Measurements from ENCODE around the gene RALGPS1. TPM values are rescaled to one million over a fixed set of nuclear protein-coding genes. Genes with fewer than 3 reads are reported as not detected.
A peak's percentile ranks its signal among the peaks of the same experiment; 100 is the strongest.

RALGPS1 gene
- total RNA-seq, 1 experiment from 2014 or later, result 3.3 TPM

DNA sequence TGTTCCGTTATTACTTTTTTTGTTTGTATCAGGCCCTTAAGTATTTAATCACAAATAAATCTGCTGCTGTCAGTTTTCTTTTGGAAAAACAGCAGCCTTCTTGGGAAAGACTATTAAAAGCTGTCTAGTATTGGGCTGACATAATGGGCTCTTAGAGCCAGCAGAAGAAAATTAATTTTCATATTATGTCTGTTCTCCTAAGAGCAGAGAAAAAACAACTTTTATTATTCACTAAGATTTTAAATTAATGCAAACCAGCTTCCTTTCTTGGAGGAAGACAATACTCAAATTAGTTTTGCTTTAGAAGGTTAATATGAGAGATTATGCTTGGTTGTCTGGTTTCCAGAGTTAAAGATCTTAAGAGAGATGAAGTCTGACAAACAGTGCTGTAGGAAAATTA, 319.4 kb downstream of the RALGPS1 start:
- DNase-seq (ENCODE audit: extremely low read depth, low read depth), result no peak

DNA sequence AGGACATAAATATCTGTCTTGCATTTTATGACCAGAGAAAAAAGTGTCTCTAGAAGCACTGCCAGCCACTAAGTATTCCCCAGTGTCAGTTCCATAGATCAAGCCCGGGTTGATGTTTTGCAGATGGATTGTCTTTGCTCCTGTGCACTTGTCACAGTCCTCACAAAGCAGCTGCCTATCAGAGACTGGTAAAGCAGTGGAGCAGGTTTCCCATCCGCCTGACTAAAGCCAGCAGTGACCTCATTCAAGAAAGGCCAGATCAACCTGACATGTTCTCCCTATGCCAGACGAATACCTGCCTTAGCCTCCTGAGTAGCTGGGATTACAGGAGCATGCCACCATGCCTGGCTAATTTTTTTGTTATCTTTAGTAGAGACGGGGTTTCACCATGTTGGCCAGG, 323.2 kb downstream of the RALGPS1 start:
- no peak for DNase-seq (ENCODE audit: extremely low read depth, low read depth)

DNA sequence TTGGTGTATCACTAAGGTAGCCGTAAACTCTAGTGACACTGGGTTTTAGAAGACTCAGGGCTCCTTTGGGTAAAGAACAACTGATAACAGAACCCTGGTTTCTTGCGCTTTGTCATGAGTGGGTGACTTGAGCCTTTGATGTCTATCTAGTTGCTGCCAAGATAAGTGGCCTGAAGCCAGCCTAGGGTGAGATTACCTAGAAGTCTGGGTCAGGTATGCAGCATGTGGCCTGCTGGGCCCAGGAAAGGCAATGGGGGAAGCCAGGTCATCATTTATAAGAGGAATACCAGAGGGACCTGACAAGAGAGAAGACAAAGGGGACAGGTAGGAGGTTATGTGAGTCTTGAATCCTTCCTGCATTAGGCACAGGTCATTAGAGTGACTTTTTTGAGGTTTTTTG, 326.8 kb downstream of the RALGPS1 start:
- no peak for DNase-seq (ENCODE audit: extremely low read depth, low read depth)

DNA sequence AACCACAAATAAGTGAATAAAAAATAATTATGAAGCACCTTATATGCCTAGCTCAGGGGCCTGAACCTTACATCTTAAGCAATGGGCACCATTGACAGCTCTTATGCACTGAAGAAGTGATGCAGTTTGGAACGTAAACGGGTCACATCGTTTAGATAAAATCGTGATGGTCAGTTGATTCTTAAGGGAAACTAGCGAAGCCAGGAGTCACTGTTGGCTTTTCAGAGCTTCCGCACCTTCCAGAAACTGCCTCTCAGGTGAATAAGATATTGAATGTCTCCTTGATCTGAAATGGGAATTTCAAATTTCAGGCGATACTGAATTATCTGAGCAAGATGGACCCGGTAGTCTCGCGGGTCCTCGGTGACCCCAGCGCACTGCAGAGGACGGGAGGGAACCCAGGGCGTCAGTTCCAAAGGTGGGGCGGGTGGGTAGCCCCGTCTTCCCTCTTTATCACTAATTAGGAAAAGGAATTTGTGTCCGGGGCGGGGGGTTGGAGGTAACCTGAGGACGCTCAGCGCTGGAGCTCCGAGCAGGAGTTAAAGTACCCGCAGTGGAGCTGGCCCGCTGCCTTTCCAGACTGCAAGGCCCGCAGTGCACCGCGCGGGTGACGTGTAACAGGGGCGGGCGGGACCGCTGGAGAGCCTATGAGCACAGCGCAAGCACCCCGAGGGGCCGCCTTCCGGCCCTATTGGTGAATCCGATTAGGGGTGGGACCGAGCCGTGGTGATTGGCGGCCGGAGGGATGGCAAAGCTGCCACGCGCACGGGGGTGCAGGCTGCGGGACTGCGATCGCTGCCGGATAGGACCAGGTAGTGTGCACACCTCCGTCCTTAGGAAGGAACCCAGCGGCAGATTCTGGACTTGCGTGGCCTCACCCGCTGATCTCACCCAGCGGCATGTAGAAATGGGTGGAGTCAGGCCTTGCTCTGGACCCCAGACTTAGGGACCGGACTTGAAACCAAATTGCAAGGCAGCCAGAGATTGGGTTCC, 330.3 kb downstream of the RALGPS1 start:
- DNase-seq (ENCODE audit: extremely low read depth, low read depth), result peak; percentile 95

DNA sequence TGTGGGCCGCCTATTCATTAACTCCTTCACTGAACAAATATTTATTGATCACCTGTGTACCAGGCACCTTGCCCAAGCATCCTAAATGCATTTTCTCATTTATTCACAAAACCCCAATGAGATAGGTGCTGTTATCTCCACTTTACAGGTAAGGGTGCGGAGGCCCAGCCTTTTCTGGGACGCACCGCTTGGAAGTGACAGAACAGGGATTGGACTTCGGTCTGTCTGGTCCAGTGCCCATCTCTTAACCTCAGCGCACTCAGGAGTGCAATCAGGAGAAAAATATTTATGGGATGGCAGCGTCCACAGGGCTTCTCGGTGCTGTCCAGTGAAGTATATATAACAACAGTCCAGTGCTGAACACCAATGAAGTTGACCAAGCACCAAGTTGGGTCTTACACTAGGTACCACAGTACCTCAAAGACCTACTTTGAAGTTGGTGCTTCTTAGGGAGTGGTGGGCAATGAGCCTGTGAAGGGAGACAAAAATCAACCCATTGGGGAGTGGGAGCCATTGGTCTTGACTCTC, 331.1 kb downstream of the RALGPS1 start:
- DNase-seq (ENCODE audit: extremely low read depth, low read depth), result no peak

DNA sequence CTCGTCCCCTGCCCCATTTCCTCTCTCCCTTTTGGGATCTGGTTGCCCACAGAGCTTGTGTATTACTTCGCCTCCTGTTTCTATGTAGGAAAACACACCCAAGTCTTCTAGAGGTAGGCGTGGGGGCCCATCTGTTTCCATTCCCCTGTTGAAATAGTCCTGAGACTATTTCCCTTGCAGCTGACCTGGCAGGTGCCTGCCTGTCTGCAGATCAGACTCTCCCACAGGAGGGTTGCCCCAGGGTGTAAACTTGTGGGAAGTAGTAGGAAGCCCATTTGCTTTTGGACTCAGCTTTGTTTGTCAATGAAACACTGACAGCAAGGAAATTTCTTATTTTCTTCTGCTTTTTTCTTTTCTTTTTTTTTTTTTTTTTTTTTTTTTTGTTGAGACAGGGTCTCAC, 333.7 kb downstream of the RALGPS1 start:
- DNase-seq (ENCODE audit: extremely low read depth, low read depth), result no peak

DNA sequence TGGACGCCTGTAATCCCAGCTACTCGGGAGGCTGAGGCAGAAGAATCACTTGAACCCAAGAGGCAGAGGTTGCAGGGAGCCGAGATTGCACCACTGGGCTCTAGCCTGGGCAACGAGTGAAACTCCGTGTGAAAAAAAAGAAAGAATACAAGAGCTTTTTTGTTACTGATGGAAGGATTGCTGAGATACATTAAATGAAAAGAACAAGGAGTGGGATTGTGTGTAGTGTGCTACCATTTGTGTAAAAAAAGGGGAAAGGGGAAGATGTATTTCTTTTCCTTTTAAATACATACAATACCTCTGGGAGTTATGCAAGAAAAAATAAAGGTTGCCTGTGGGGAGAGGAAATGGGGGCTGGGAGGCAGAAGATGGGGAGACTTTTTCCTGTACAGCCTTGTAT, 335.3 kb downstream of the RALGPS1 start:
- no peak for DNase-seq (ENCODE audit: extremely low read depth, low read depth)

DNA sequence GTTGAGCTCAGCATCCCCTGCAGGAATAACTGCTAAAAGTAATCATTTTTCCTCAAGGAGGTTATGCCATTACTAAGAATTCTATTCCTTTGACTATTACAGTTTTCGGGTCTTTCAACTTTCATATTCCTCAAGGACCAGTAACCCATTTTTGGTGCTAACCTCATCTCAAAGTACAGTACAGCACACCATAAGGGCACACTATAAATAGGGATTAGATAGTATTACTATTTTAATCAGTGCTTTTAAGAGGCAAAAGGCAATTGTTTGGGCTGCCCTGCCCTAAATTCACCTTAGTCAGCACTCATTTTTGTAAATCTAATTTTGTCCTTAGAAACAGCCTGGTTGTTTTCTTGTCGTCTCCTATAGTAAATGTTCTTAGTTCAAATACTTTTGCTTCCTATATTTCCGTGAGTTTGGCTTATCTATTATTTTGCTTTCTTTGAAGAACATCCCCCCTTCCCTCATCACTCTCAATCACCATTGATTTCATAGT, 336.4 kb downstream of the RALGPS1 start:
- DNase-seq (ENCODE audit: extremely low read depth, low read depth), result no peak

DNA sequence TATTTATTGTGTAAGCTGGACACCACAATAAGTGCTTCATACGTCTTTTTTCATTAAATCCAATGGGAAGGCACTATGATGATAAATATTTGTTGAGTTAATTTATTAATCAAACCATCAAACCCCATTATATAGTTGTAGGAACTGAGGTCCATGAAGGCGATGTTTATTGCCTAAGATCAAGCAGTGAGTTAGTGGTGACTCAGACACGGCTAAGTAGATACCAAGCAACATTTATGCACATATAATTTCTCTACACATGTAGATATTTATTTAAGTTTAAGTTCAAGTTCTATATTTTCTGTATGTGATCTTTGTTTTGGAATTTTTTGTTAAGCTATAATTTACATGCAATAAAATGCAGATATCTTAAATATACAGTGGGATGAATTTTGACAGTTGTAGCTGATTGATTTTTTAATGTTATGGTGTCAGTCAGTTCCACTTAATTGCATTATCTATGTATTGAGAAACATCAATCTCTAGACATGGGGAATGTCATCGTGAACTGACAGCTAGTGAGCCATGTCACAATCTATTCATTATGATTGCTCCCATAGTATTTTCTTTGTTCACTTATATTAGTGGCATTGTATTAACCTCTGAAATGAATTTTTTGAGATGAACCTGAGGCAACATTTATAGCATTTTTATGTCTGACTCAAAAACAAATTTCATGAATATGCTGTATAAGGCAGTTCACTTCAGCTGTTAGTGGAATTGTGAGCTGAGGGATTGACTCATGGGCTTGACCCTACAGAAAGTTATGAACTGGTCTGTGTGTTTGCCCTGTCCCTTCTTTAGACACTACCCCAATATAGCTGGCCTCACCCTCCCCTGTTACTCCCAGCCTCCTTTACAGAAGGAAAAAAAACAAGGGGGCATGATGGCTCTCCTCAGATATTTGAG, 338.1 kb downstream of the RALGPS1 start:
- DNase-seq (ENCODE audit: extremely low read depth, low read depth), result no peak

DNA sequence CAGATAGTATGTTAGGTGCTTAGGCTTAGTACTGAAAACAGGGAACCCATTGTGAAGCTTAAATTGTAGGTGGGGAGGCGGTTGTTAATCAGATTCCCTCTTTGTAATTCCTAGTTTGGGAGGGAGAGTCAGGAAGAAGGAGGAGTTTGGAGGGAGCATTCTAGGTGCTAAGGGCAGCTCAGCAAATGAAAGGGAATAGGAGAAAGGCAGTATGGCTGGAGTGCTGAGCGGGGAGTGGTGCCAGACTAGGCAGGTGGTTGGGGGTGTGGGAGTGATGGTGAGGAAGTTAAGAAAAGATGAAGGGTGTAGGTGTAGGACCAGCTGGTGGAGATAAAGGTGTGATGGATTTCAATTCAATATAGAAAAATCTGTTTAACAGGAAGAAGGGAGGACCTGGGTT, 338.9 kb downstream of the RALGPS1 start:
- no peak for DNase-seq (ENCODE audit: extremely low read depth, low read depth)

DNA sequence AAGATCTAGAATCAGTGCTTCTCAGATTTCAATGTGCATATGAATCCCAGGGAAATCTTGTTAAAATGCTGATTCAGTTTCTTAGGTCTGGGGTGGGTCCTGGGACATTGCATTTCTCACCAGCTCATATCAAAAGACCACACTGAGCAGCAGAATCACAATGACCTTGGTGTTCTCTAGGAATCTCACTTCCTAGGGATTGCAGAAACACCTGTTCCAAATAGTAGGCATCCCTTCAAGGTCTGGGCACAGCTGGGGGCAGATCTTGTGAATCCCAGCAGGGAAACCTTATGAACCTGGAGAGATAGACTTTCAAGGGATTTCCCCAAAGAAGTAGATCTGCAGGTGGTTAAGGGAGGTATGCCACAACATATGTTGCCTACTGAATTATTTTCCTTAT, 341.1 kb downstream of the RALGPS1 start:
- no peak for DNase-seq (ENCODE audit: extremely low read depth, low read depth)

DNA sequence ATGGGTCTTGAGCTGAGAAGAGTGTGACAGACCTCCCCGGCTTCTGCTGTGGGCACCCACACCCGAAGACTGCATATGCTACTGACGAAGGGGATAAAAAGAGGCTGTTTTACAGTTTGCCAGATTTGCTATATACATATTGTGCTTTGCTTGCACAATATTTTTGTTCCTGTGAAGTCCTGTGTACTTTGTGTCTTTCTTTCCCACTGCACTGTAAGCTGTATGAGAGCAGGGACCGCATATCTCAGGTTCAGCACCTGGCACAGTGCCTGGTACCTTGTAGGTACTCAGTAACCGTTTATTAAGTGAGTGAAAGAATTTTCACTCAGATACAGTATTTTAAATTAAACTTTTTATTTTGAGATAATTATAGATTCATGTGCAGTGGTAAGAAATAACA, 341.7 kb downstream of the RALGPS1 start:
- no peak for DNase-seq (ENCODE audit: extremely low read depth, low read depth)

DNA sequence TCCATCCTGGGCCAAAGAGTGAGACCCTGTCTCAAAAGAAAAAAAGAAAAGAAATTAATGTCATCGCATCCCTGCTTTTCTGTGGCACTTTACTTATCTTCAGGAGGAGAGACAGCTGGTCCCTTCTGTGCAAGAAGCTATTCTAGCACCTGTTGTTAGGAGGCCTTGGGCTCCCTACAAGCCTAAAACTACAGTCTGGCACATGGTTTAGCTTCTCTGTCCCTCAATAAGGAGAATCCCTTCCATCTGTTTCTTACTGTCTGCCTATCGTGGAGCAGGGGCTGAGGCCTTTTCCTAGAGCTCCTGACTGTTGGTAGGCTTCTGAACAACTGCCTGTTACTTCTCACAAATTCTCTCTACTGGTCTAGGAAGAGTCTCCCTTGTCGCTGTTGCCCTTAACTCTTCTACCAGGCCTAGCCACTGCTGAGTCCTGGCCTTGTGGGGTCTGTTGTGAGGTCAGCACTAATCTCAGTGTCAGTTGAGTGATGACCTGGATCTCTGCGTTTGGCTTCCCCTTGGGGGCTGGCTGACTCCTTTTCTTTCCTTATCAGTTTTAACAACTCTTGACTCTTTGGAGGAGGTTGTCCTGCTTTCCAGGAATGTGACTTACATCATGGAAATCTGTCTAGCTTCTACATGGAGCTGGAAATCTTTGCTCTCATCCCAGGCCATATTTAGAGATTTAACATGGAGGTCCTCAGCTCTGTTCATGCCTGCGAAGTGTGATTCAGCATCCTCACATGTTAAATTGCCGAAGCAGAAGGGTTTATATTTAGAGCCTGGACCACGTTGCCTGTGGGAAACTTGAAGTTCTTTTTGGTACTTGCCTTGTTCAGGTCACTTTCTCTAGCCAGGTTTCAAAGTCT, 344.3 kb downstream of the RALGPS1 start:
- DNase-seq (ENCODE audit: extremely low read depth, low read depth), result no peak

DNA sequence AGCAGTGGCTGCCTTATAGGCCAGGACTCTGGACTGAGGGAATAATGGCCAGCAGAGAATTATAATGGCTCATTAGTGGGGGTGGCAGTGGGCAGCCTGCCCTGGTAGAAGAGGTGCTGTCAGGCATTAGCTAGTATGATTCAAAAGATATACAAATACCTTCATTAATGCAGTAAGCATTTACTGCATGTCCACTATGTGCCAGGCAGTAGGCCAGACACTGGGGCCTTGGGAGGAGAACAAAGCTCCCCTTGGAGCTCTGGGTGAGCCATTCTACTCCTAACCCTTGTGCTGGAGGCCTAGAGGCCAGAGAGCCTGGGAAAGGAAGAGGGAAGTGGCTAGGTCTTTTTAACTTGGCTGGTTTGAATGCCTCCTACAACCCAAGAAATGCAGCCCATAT, 348.0 kb downstream of the RALGPS1 start:
- no peak for DNase-seq (ENCODE audit: extremely low read depth, low read depth)

DNA sequence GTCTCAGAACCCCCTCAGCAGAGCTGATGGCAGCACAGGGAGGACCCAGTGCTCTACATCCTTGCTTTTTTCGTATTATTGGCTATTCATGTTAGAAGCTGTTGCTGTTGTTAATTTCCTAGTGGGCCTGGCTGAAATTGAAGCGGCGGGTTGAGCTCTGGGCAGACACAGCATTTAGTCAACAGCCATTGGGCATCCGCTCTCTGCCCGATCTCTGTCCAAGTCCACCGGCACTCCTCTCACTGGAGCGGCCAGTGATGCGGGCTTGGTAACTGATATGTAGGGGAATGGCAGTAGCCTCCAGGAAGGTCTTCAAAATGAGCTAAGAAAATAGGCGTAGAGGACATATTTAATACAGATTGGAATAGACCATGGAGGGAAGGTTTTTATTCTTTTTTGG, 348.7 kb downstream of the RALGPS1 start:
- no peak for DNase-seq (ENCODE audit: extremely low read depth, low read depth)

DNA sequence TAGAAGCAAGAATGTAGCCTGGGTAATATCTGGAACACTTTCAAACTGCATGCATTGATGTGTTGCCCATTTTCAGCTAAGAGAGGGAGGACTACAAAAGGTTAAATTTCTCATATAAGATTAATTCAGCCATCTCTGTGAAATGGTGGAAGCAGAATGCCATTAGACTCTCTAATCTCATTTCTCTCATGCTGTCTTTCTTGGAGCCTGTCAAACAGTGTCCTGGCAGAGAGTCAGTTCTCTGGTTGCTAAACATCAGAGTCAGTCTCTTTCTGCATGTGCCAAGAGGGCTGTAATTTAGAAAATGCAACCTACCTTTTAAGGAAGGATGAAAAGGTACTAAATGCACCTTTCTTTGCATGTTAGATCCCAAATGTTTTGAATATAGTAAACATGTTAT, 349.1 kb downstream of the RALGPS1 start:
- DNase-seq (ENCODE audit: extremely low read depth, low read depth), result no peak

DNA sequence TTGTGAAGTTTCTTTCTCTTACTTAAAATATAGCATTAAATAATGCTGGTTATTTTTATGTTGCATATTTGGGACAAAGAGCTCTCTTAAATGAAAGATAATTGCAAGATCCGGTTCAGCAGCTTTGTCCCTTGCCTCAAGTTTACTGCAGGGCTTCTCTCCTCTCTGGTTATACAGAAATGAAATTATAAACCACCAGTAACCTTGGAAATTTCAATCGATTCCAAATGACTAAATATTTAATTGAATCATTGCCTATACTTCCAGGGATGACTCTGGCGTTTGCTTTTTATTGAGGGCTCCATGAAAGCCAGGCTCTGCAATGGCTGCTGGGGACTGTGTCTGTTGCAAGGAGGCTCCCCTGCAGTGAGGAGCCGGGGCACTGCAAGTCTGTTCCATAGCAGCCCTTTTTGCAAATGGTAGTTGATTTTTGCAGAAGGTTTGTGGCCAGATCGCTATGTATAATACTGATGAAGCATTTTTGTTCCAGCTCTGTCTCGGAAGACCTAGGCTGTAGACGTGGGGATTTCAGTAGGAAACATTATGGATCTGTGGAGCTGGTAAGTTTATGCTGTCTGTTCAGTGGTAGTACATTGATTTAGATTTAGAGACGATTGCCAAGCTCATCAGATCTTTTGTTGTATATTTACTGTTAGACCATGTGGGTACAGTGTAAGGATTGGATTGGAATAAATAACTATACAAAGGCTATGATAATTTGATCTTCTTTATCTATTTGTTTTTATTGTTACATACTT, 350.1 kb downstream of the RALGPS1 start, which contains the start of gene GARNL3:
GARNL3 (plus strand) TSS at position 313 of the 758 bp plus-strand sequence; CDS start at position 417, 104 bp downstream.
- no peak for DNase-seq (ENCODE audit: extremely low read depth, low read depth)

DNA sequence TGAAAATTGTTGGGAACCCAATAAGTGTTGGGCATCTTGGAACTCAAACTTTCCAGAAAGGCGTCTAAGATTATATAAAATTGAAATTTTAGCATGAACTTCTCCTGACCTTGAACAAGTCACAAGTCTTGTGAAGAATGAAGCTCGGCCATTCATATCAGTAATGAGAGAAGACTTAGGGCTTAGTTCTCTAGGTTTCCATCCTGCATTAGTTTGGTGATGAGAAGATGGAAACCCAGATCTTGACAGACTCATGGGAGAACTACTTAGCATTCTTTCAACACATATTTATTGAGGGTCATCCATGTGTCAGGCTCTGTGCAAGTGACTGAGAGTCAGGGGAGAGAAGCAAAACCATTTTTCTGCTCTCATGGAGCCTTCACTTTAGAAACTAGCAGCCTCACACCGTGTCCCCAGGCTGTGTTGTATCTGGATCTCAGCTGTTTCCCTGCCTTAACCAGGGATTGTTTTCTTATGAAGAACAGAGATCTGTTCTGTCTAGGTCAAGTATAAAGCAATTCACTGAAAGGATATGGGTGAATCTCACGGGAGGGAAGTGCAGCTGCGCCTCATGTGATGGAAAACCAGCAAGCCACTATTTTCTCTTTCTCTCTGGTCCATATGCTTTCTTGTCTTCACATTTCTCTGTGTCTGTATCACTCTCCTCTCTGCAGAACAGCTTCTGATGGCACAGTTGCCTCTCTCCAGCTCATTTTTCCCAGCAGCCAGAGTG, 353.4 kb downstream of the RALGPS1 start:
- no peak for DNase-seq (ENCODE audit: extremely low read depth, low read depth)

DNA sequence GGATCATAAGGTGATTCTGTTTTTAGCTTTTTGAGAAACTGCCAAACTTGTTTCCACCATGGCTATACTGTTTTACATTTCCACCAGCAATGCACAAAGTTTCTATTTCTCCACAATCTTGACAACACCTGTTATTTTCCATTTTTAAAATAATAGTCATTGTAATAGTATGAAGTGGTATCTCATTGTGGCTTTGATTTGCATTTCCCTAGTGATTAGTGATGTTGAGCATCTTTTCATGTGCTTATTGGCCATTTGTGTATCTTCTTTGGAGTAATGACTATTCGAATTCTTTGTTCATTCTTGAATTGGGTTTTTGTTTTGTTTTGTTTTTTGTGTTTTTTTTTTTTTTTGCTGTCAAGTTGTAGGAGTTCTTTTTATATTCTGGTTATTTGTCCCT, 354.9 kb downstream of the RALGPS1 start:
- no peak for DNase-seq (ENCODE audit: extremely low read depth, low read depth)

Measured in NCI-H460 (cell line).